Effector memory CD8-positive, alpha-beta T cell (primary cell): ENCODE measurements around the gene GPR137B.
"Not testable (repeated sequence)": the region's sequence is repeated elsewhere in the genome, so short reads cannot be mapped to it uniquely, and the experiment has no call there.

Experiments
- ATAC-seq: fragments of 150-1000 bp; cut with Tn5 transposase; replicated peaks from 2 replicates; pipeline ENCODE4 v1.10.0; 2021; ENCODE audit warnings: mild to moderate bottlenecking, moderate library complexity
- DNase-seq, 3 experiments: peaks; one replicate each; pipeline ENCODE4 v3.0.0; 2021
- H3K27ac Mint-ChIP-seq, 2 donors: one replicate each; pipeline ENCODE4 v1.8.0; 2022; ENCODE audit warnings: mild to moderate bottlenecking in 2 of 2, mixed read lengths in 2 of 2, moderate library complexity in 2 of 2
- H3K27me3 Mint-ChIP-seq, 2 donors: one replicate each; pipeline ENCODE4 v1.8.0; 2022; ENCODE audit warnings: mixed read lengths in 2 of 2
- H3K36me3 Mint-ChIP-seq: one replicate; pipeline ENCODE4 v1.8.0; 2022; ENCODE audit warnings: mild to moderate bottlenecking, moderate library complexity, mixed read lengths; ENCODE audit not compliant: insufficient read depth
- H3K4me1 Mint-ChIP-seq, 2 donors: one replicate each; pipeline ENCODE4 v1.8.0; 2022; ENCODE audit warnings: low read depth in 2 of 2, mixed read lengths in 2 of 2
- H3K4me3 Mint-ChIP-seq, 2 donors: one replicate each; pipeline ENCODE4 v1.8.0; 2022; ENCODE audit warnings: mild to moderate bottlenecking in 2 of 2, mixed read lengths in 2 of 2, moderate library complexity in 2 of 2
- H3K9me3 Mint-ChIP-seq, 2 donors: one replicate each; pipeline ENCODE4 v1.8.0; 2022; ENCODE audit warnings: mixed read lengths in 2 of 2

GPR137B gene

DNA sequence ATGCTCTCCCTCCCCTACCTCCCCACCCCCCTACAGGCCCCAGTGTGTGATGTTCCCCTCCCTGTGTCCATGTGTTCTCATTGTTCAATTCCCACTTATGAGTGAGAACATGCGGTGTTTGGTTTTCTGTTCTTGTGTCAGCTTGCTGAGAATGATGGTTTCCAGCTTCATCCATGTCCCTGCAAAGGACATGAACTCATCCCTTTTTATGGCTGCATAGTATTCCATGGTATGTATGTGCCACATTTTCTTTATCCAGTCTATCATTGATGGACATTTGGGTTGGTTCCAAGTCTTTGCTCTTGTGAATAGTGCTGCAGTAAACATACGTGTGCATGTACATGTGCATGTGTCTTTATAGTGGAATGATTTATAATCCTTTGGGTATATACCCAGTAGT lies 44.1 kb downstream of the GPR137B start:
- H3K4me3 Mint-ChIP-seq, ATAC-seq, H3K27ac Mint-ChIP-seq, H3K9me3 Mint-ChIP-seq, H3K27me3 Mint-ChIP-seq, DNase-seq: not testable (repeated sequence)
- Mint-ChIP-seq H3K36me3 (peaks cover 14% of the 10 kb centered on the region), H3K4me1 (peaks cover 3 to 23% of the 10 kb centered on the region in 2 donors)

GRCh38 chr1:236188084-236188483 lies 45.7 kb downstream of the GPR137B start:
- not testable (repeated sequence) for DNase-seq, H3K27me3 Mint-ChIP-seq, H3K36me3 Mint-ChIP-seq, H3K4me3 Mint-ChIP-seq, ATAC-seq, H3K9me3 Mint-ChIP-seq
- Mint-ChIP-seq H3K27ac (peak overlapping the region in 1 of 2 donors; percentile 24), H3K4me1 (peaks cover 3 to 23% of the 10 kb centered on the region in 2 donors)

DNA sequence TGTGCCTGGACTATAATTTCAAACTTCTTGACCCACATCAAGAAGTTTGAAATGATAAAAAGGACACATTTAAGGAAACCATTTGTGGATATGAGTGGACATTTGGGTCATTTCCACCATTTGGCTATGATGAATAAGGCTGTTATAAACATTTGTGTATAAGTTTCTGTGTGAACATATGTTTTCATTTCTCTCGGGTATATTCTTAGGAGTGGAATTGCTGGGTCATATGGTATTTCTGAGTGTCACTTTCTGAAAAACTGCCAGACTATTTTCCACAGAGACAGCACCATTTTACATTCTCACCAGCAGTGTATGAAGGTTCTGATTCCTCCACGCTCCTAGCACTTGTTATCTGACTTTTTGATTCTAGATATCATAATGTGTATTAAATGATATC lies 50.8 kb downstream of the GPR137B start:
- no peak overlapping the region for H3K27ac Mint-ChIP-seq
- peaks cover 0 to 15% of the 10 kb centered on the region in 2 donors for H3K9me3 Mint-ChIP-seq
- no peak for DNase-seq
- no peak overlapping the region for H3K4me3 Mint-ChIP-seq
- peaks cover 9% of the 10 kb centered on the region for H3K36me3 Mint-ChIP-seq
- no peaks in the 10 kb centered on the region for H3K27me3 Mint-ChIP-seq
- peaks cover 0 to 19% of the 10 kb centered on the region in 2 donors for H3K4me1 Mint-ChIP-seq
- ATAC-seq, result no peak

DNA sequence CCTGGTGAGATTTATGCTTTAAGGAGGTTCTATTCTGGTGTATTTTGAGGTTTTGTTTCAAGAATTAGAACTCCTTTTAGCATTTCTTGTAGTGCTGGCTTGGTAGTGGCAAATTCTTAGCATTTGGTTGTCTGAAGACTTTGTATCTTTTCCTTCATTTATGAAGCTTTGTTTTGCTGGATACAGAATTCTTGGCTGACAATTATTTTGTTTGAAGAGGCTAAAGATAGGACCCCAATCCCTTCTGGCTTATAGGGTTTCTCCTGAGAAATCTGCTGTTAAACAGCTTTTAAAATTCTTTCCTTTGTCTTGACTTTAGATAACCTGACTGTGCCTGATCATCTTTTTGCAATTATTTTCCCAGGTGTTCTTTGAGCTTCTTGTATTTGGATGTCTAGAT lies 58.6 kb downstream of the GPR137B start:
- no peak for ATAC-seq
- H3K4me3 Mint-ChIP-seq, result no peak overlapping the region
- H3K36me3 Mint-ChIP-seq, result peaks cover 10% of the 10 kb centered on the region

DNA sequence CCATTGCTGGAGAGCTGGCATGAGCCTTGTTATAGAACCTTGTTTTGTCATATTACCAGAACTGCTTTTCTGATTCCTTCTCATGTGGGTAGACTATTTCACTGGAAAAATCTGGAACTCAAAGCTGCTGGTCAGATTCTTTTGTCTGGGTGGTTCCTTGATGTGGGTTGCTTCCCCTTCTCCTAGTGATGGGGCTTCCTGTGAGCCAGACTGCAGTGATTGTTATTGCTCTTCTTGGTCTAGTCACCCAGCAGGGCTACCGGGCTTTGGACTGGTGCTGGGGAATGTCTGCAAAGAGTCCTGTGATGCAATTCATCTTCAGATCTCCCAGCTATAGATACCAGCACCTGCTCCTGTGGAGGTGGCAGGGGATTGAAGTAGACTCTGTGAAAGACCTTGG lies 59.4 kb downstream of the GPR137B start:
- Mint-ChIP-seq H3K9me3 (peaks cover 16 to 23% of the 10 kb centered on the region in 2 donors), H3K27me3 (no peaks in the 10 kb centered on the region), H3K36me3 (peaks cover 15% of the 10 kb centered on the region), H3K4me1 (peaks cover 0 to 26% of the 10 kb centered on the region in 2 donors), H3K27ac (no peak overlapping the region), H3K4me3 (no peak overlapping the region)
- DNase-seq (no peak), ATAC-seq (no peak)

More for the DNA sequence above, 58.6 kb downstream of the GPR137B start:
- H3K27me3 Mint-ChIP-seq, result no peaks in the 10 kb centered on the region
- no peak for DNase-seq
- no peak overlapping the region for H3K27ac Mint-ChIP-seq
- peaks cover 16 to 23% of the 10 kb centered on the region in 2 donors for H3K9me3 Mint-ChIP-seq
- peaks cover 0 to 26% of the 10 kb centered on the region in 2 donors for H3K4me1 Mint-ChIP-seq

GRCh38 chr1:236204039-236204438 lies 61.7 kb downstream of the GPR137B start:
- peaks cover 0 to 22% of the 10 kb centered on the region in 2 donors for H3K4me1 Mint-ChIP-seq
- H3K4me3 Mint-ChIP-seq, result no peak overlapping the region
- DNase-seq (no peak), ATAC-seq (no peak)
- H3K27me3 Mint-ChIP-seq, result no peaks in the 10 kb centered on the region
- peak overlapping the region in 1 of 2 donors; percentile 62 for H3K27ac Mint-ChIP-seq
- peaks cover 10% of the 10 kb centered on the region for H3K36me3 Mint-ChIP-seq
- peaks cover 16% of the 10 kb centered on the region in 2 donors for H3K9me3 Mint-ChIP-seq

DNA sequence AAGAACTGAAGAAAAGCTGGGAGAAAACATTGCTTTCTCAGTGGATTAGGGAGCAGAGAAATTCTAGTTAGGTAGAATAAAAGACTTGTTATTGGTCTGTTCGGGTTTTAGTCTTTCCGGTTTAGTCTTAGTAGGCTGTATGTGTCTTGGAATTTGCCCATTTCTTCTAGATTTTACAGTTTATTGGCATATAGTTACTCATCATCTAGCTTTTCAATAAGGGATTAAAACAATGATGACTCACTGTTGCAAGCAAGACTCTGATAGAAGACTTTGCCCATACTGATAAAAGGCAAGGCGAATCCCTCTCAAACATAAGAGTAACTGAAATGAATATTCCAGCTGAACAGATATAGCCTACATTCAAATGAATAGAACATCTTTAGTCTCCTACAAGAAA lies 62.3 kb downstream of the GPR137B start:
- no peak overlapping the region for H3K27ac Mint-ChIP-seq
- peaks cover 10 to 14% of the 10 kb centered on the region in 2 donors for H3K9me3 Mint-ChIP-seq
- H3K4me1 Mint-ChIP-seq, result peaks cover 0 to 22% of the 10 kb centered on the region in 2 donors
- no peak overlapping the region for H3K4me3 Mint-ChIP-seq
- no peaks in the 10 kb centered on the region for H3K27me3 Mint-ChIP-seq
- ATAC-seq, result no peak
- DNase-seq, result no peak
- peaks cover 10% of the 10 kb centered on the region for H3K36me3 Mint-ChIP-seq

DNA sequence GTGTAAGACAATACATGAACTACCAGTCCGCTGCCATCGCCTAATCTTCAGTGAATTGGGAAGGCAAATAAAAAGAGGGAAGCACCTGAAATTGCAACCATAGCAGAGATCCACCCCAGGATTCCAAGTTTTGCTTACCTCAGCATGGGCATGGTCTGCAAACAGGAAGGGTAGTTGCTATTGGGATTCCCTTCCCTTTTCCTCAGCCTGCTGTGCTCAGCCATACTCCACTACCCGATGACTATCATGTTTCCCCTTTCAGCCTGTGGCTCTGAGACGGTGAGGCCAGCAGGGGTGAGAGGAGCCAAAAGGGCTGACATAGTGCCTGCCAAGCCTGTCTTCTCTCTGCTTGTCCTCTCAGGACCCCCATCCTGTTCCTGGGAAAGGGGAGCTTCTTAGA lies 64.2 kb downstream of the GPR137B start:
- DNase-seq (no peak), ATAC-seq (no peak)
- H3K36me3 Mint-ChIP-seq, result peaks cover 10% of the 10 kb centered on the region
- no peak overlapping the region for H3K27ac Mint-ChIP-seq
- H3K9me3 Mint-ChIP-seq, result peaks cover 6 to 8% of the 10 kb centered on the region in 2 donors
- peaks cover 0 to 18% of the 10 kb centered on the region in 2 donors for H3K4me1 Mint-ChIP-seq
- no peak overlapping the region for H3K4me3 Mint-ChIP-seq
- H3K27me3 Mint-ChIP-seq, result no peaks in the 10 kb centered on the region

- Mint-ChIP-seq H3K27me3 (no peaks in the 10 kb centered on the region), H3K27ac (no peak overlapping the region), H3K4me1 (peaks cover 0 to 20% of the 10 kb centered on the region in 2 donors), H3K9me3 (peaks cover 6 to 7% of the 10 kb centered on the region in 2 donors), H3K4me3 (no peak overlapping the region), H3K36me3 (peaks cover 10% of the 10 kb centered on the region)
- ATAC-seq, result no peak
- no peak for DNase-seq
These were observed 64.8 kb downstream of the GPR137B start for GRCh38 chr1:236207121-236207520.

- no peak overlapping the region for H3K27ac Mint-ChIP-seq
- DNase-seq (no peak), ATAC-seq (no peak)
- peaks cover 0 to 22% of the 10 kb centered on the region in 2 donors for H3K4me1 Mint-ChIP-seq
- H3K36me3 Mint-ChIP-seq, result peaks cover 10% of the 10 kb centered on the region
- H3K27me3 Mint-ChIP-seq, result no peaks in the 10 kb centered on the region
- peaks cover 5 to 7% of the 10 kb centered on the region in 2 donors for H3K9me3 Mint-ChIP-seq
- no peak overlapping the region for H3K4me3 Mint-ChIP-seq
These were observed 65.2 kb downstream of the GPR137B start for GRCh38 chr1:236207569-236207968.

- ATAC-seq, result no peak
- Mint-ChIP-seq H3K27me3 (no peaks in the 10 kb centered on the region), H3K27ac (no peak overlapping the region), H3K36me3 (peaks cover 6% of the 10 kb centered on the region), H3K9me3 (no peaks in the 10 kb centered on the region), H3K4me3 (no peak overlapping the region), H3K4me1 (peaks cover 0 to 10% of the 10 kb centered on the region in 2 donors)
- no peak for DNase-seq
These were observed 66.8 kb downstream of the GPR137B start for GRCh38 chr1:236209185-236209584.

- Mint-ChIP-seq H3K4me3 (no peak overlapping the region), H3K27ac (no peak overlapping the region), H3K27me3 (no peaks in the 10 kb centered on the region), H3K9me3 (no peaks in the 10 kb centered on the region), H3K4me1 (peaks cover 0 to 6% of the 10 kb centered on the region in 2 donors), H3K36me3 (peaks cover 6% of the 10 kb centered on the region)
- no peak for ATAC-seq
- DNase-seq, result no peak
These were observed 67.4 kb downstream of the GPR137B start for GRCh38 chr1:236209713-236210112.

DNA sequence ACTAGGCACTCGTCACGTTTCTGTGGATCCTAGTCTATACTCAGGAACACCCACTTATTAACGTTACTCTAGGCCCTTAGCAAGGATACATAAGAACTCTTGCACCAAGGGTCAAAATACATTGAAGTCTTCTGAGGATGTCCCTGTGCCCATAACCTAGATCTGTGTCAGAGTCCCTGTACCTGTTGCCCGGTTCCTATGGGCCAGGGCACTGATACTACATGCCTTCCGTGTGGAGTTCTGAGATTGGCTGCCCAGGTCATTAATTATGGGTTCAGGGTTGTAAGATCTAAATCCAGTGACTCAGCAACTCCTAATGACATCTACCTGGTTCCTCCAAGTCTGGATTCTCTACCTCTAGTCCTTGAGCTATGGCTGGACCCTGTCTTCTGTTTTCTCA lies 69.5 kb downstream of the GPR137B start:
- Mint-ChIP-seq H3K36me3 (peaks cover under 1% of the 10 kb centered on the region), H3K4me3 (no peak overlapping the region), H3K27me3 (no peaks in the 10 kb centered on the region), H3K4me1 (peaks cover 0 to 5% of the 10 kb centered on the region in 2 donors), H3K27ac (no peak overlapping the region), H3K9me3 (no peaks in the 10 kb centered on the region)
- no peak for ATAC-seq
- DNase-seq, result no peak

- Mint-ChIP-seq H3K4me3 (no peak overlapping the region), H3K9me3 (no peaks in the 10 kb centered on the region), H3K36me3 (no peaks in the 10 kb centered on the region), H3K27ac (peak overlapping the region in 1 of 2 donors; percentile 78), H3K27me3 (no peaks in the 10 kb centered on the region), H3K4me1 (peaks cover 0 to 5% of the 10 kb centered on the region in 2 donors)
- ATAC-seq (no peak), DNase-seq (no peak)
These were observed 71.2 kb downstream of the GPR137B start for GRCh38 chr1:236213534-236213933.

DNA sequence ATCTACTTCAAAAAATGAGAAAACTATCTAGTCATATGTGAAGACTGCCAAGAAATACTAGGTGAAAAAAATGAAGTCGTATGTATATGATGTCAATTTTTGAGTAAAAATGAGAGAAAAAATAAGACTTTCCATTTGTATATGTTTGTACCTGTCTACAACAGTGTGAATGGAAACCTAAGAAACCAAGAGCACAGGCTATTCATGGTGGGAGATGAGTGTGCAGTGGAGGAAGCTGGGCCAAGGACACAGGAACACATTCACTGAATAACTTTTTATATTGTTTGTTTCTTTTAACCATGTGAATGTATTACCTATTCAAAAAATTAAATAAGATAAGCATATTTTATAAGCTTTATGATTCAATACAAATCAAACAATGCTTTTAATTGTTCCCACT lies 72.4 kb downstream of the GPR137B start:
- Mint-ChIP-seq H3K4me1 (peaks cover 0 to 5% of the 10 kb centered on the region in 2 donors), H3K4me3 (no peak overlapping the region), H3K36me3 (no peaks in the 10 kb centered on the region), H3K27ac (peak overlapping the region in 1 of 2 donors; percentile 12), H3K9me3 (no peaks in the 10 kb centered on the region), H3K27me3 (no peaks in the 10 kb centered on the region)
- ATAC-seq (no peak), DNase-seq (no peak)
